H1 (cell line): ENCODE results near the gene SYN1. TPM values are rescaled to one million over a fixed set of nuclear protein-coding genes. Genes with fewer than 3 reads are reported as not detected.
A peak's percentile ranks its signal among the peaks of the same experiment; 100 is the strongest.

Experiments
- CTCF ChIA-PET: fragments of 300-600 bp; sonication (Branson Sonifier 250); formaldehyde crosslinking; loops from one replicate; lab custom pipeline; 2021; ENCODE audit not compliant: partially characterized antibody; lab: Charles Lee
- POLR2A ChIA-PET: fragments of 300-600 bp; sonication (Branson Sonifier 250); formaldehyde crosslinking; loops from one replicate; lab custom pipeline; 2021; ENCODE audit warnings: inconsistent platforms; ENCODE audit not compliant: partially characterized antibody; lab: Charles Lee
- DNase-seq, 2 experiments: peaks; one replicate each; pipeline versions ENCODE4 v3.0.0 to v3.0.0-alpha.2; 2010 to 2022; ENCODE audit warnings: low spot score in 2 of 2, low read depth in 1 of 2, mixed read lengths in 1 of 2
- FAIRE-seq: peaks from 2 replicates; lab custom pipeline; 2011; peaks lifted over from hg19 to GRCh38; lab: Jason Lieb, UNC
- H2AFZ ChIP-seq: 2 replicates; pipeline ENCODE4 v1.8.1; 2012; ENCODE audit warnings: low read length, inconsistent platforms
- H2AK5ac ChIP-seq: 2 replicates; pipeline ENCODE4 v1.6.1; 2013; ENCODE audit warnings: low read depth, low read length
- H2BK120ac ChIP-seq: replicated peaks from 2 replicates; pipeline ENCODE3; 2013; ENCODE audit warnings: low read depth, low read length, inconsistent platforms
- H2BK12ac ChIP-seq: 2 replicates; pipeline ENCODE4 v1.6.1; 2013; ENCODE audit warnings: low read depth, low read length
- H2BK15ac ChIP-seq: 2 replicates; pipeline ENCODE4 v1.6.1; 2013; ENCODE audit warnings: low read length
- H2BK20ac ChIP-seq: 2 replicates; pipeline ENCODE4 v1.6.1; 2013; ENCODE audit warnings: low read length
- H2BK5ac ChIP-seq: 2 replicates; pipeline ENCODE4 v1.6.1; 2013; ENCODE audit warnings: low read depth, low read length
- H3K14ac ChIP-seq: 2 replicates; pipeline ENCODE4 v1.6.1; 2013; ENCODE audit warnings: inconsistent platforms; ENCODE audit not compliant: insufficient read length
- H3K18ac ChIP-seq: 2 replicates; pipeline ENCODE4 v1.6.1; 2013; ENCODE audit warnings: low read length; ENCODE audit errors: extremely low read depth
- H3K23ac ChIP-seq: 2 replicates; pipeline ENCODE4 v1.6.1; 2013; ENCODE audit warnings: inconsistent platforms; ENCODE audit not compliant: insufficient read length
- H3K23me2 ChIP-seq: 2 replicates; pipeline ENCODE4 v1.6.1; 2013; ENCODE audit warnings: low read depth, low read length
- H3K27ac ChIP-seq: 2 replicates; pipeline ENCODE4 v1.6.1; 2011; ENCODE audit warnings: low read depth, low read length, inconsistent platforms
- H3K27me3 ChIP-seq, 4 experiments: replicated peaks in 1 of 4; 1 replicate in 1 of 4; 2 replicates in 3 of 4; pipeline versions ENCODE4 v1.6.1 to v1.8.1; 2011 to 2013; ENCODE audit warnings: low read length in 3 of 4, mild to moderate bottlenecking in 3 of 4, inconsistent platforms in 2 of 4, mixed read lengths in 2 of 4, moderate library complexity in 1 of 4; ENCODE audit not compliant: control insufficient read depth in 3 of 4, insufficient read depth in 3 of 4; ENCODE audit errors: extremely low read depth in 1 of 4
- H3K36me3 ChIP-seq, 4 experiments: 2 replicates each; pipeline versions ENCODE4 v1.6.1 to v1.8.1; 2011 to 2013; ENCODE audit warnings: mild to moderate bottlenecking in 4 of 4, low read length in 3 of 4, moderate library complexity in 2 of 4, control low read depth in 1 of 4, inconsistent platforms in 1 of 4; ENCODE audit not compliant: insufficient read depth in 4 of 4, control insufficient read depth in 2 of 4
- H3K4ac ChIP-seq: replicated peaks from 2 replicates; pipeline ENCODE3; 2013; ENCODE audit warnings: low read length, low read depth, mixed read lengths, inconsistent platforms; ENCODE audit not compliant: insufficient read length
- H3K4me1 ChIP-seq, 4 experiments: replicated peaks in 1 of 4; 1 replicate in 1 of 4; 2 replicates in 3 of 4; pipeline versions ENCODE4 v1.6.1 to v1.8.1; 2011 to 2013; ENCODE audit warnings: low read length in 3 of 4, inconsistent platforms in 2 of 4, mixed read lengths in 1 of 4; ENCODE audit not compliant: insufficient read depth in 4 of 4, control insufficient read depth in 3 of 4
- H3K4me2 ChIP-seq, 2 experiments: 2 replicates each; pipeline versions ENCODE4 v1.6.1 to v1.8.1; 2011 to 2013; ENCODE audit warnings: low read depth in 2 of 2, low read length in 2 of 2, control low read depth in 1 of 2, inconsistent platforms in 1 of 2, mild to moderate bottlenecking in 1 of 2; ENCODE audit not compliant: insufficient read depth in 1 of 2
- H3K4me3 ChIP-seq, 4 experiments: fragments of 200-600, 300-600 bp in 1 of 4; sonication (generic), shearing (Covaris generic), sonication (Bioruptor Twin) in 1 of 4; 2 replicates each; pipeline versions ENCODE4 v1.5.1 to v1.8.1; 2011 to 2016; ENCODE audit warnings: low read length in 4 of 4, low read depth in 3 of 4, control low read depth in 2 of 4, inconsistent platforms in 2 of 4, mild to moderate bottlenecking in 2 of 4, mixed read lengths in 1 of 4, moderate library complexity in 1 of 4; ENCODE audit not compliant: insufficient read depth in 2 of 4; ENCODE audit errors: extremely low read depth in 1 of 4
- H3K56ac ChIP-seq: replicated peaks from 2 replicates; pipeline ENCODE3; 2013; ENCODE audit warnings: low read depth, mild to moderate bottlenecking, mixed read lengths, low read length, inconsistent platforms; ENCODE audit not compliant: insufficient read length
- H3K79me1 ChIP-seq: 2 replicates; pipeline ENCODE4 v1.6.1; 2013; ENCODE audit warnings: low read depth, low read length, control low read depth
- H3K79me2 ChIP-seq, 2 experiments: 2 replicates each; pipeline versions ENCODE4 v1.6.1 to v1.8.1; 2012 to 2013; ENCODE audit warnings: low read length in 2 of 2, mild to moderate bottlenecking in 2 of 2, inconsistent platforms in 1 of 2; ENCODE audit not compliant: insufficient read depth in 2 of 2, control insufficient read depth in 1 of 2
- H3K9ac ChIP-seq, 4 experiments: replicated peaks in 1 of 4; 1 replicate in 1 of 4; 2 replicates in 3 of 4; pipeline versions ENCODE4 v1.6.1 to v1.8.1; 2011 to 2013; ENCODE audit warnings: low read depth in 3 of 4, low read length in 3 of 4, control low read depth in 2 of 4, mild to moderate bottlenecking in 2 of 4, moderate library complexity in 2 of 4, inconsistent platforms in 1 of 4; ENCODE audit errors: extremely low read depth in 1 of 4
- H3K9me3 ChIP-seq, 2 experiments: 2 replicates each; pipeline versions ENCODE4 v1.6.1 to v1.8.1; 2012 to 2013; ENCODE audit warnings: mild to moderate bottlenecking in 2 of 2, moderate library complexity in 2 of 2, control low read depth in 1 of 2, inconsistent platforms in 1 of 2, low read depth in 1 of 2, low read length in 1 of 2, mixed read lengths in 1 of 2; ENCODE audit not compliant: insufficient read depth in 2 of 2
- H4K20me1 ChIP-seq, 2 experiments: replicated peaks in 1 of 2; 2 replicates each; pipeline versions ENCODE3 to v1.8.1; 2011 to 2013; ENCODE audit warnings: inconsistent platforms in 2 of 2, low read length in 2 of 2, mild to moderate bottlenecking in 1 of 2; ENCODE audit not compliant: insufficient read depth in 2 of 2, control insufficient read depth in 1 of 2
- H4K5ac ChIP-seq: 2 replicates; pipeline ENCODE4 v1.6.1; 2013; ENCODE audit warnings: low read length, low read depth, mixed read lengths, inconsistent platforms; ENCODE audit not compliant: insufficient read length
- H4K8ac ChIP-seq: 2 replicates; pipeline ENCODE4 v1.8.0; 2013; ENCODE audit warnings: mild to moderate bottlenecking, moderate library complexity, low read length, inconsistent platforms; ENCODE audit not compliant: insufficient read depth; ENCODE audit errors: extremely low read depth
- H4K91ac ChIP-seq: replicated peaks from 2 replicates; pipeline ENCODE3; 2013; ENCODE audit warnings: low read length, mixed read lengths, inconsistent platforms; ENCODE audit not compliant: insufficient read length
- CBX5 ChIP-seq: fragments of 300-800, 300-1000 bp; sonication (generic); IDR thresholded peaks from 2 replicates; pipeline ENCODE4 v1.7.1; 2016; ENCODE audit warnings: antibody characterized with exemption, low read length, low read depth
- SIRT6 ChIP-seq: IDR thresholded peaks from one replicate; pipeline ENCODE4 v1.7.1; 2012; ENCODE audit warnings: low read length, inconsistent platforms
- SP1 ChIP-seq: IDR thresholded peaks from 2 replicates; pipeline ENCODE4 v1.6.1; 2011; ENCODE audit warnings: low read depth, low read length
- WGBS, 2 experiments: shearing (Covaris generic) in 1 of 2; methylation state at CpG; one replicate each; pipeline versions ENCODE4 v1.1.6 to v1.1.7; 2013 to 2015; ENCODE audit warnings: low lambda C conversion rate in 2 of 2, mixed read lengths in 2 of 2, inconsistent platforms in 1 of 2, low coverage in 1 of 2, missing lambda C conversion rate in 1 of 2; ENCODE audit not compliant: insufficient replicate concordance in 2 of 2, insufficient coverage in 1 of 2, insufficient read length in 1 of 2; ENCODE audit errors: extremely low coverage in 1 of 2, missing lambda C conversion rate in 1 of 2; 5-methylcytosine and 5-hydroxymethylcytosine counted together
- polyA plus RNA-seq, 7 experiments: library from polyadenylated mRNA; depleted of rRNA in 3 of 7; stranded (reverse) in 5 of 7; unstranded in 2 of 7; fragments of >200 nt in 5 of 7; fragments of 200-250 nt in 2 of 7; gene quantifications; 1 replicate in 5 of 7; 2 replicates in 1 of 7; 4 replicates in 1 of 7; pipeline versions ENCODE4 v1.2.1 to v1.2.3, GENCODE V29; 2011 to 2013; ENCODE audit warnings: missing spikeins in 2 of 7, mixed read lengths in 2 of 7
- total RNA-seq: library from RNA; stranded (reverse); fragmentation: NEBNext Ultra II Directional; extraction: Animal tissue kit (Norgen Biotek cat#: 25700); gene quantifications from 2 replicates; pipeline ENCODE4 v1.2.1, GENCODE V29; 2021

Gene SYN1
- total and polyA plus RNA-seq, 2 of the 8 experiments (the other 6 are each of a cell fraction or from before 2014, with no cell fraction given): 2.1 to 14.1 TPM

DNA sequence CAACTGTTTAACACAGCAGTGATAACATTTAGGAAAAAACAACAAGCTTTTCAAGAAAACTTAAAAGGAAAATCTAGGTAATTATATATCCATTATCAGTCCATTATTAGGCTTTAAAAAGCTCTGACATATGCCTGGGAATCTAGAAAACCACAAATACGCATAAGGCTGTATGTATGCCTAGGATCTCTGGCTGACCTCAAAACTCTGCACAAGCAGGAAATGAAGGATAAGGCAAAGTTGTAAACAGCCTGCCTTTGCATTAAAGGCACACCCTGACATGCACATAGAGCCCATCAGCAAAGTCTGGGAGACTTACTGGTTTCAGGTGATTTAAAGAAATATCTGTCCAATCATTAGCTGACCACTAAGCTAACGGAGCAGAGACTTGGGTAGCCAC lies 23.4 kb downstream of the SYN1 start:
- no peak overlapping the region for H3K4me3 ChIP-seq
- H3K27ac ChIP-seq: no peak overlapping the region
- FAIRE-seq: peak; percentile 60
- H3K56ac ChIP-seq: no peak overlapping the region
- no peaks in the 10 kb centered on the region for H3K36me3 ChIP-seq
- H2AFZ ChIP-seq: no peak overlapping the region
- no peak for DNase-seq
- H3K18ac ChIP-seq: no peak overlapping the region
- no peaks in the 10 kb centered on the region for H3K79me1 ChIP-seq
- H4K8ac ChIP-seq: no peak overlapping the region
- H2BK12ac ChIP-seq: no peak overlapping the region
- no peak overlapping the region for H4K91ac ChIP-seq
- H3K23me2 ChIP-seq: no peaks in the 10 kb centered on the region
- POLR2A ChIA-PET: interaction anchor here (1.1 kb wide), 1 partner anchor 25 kb away, joined by 4 read pairs; no protein-coding TSS in a partner anchor
- H2BK20ac ChIP-seq: no peak overlapping the region
- H3K23ac ChIP-seq: no peak overlapping the region
- H3K9me3 ChIP-seq: no peaks in the 10 kb centered on the region
- H3K27me3 ChIP-seq: no peaks in the 10 kb centered on the region
- H2BK15ac ChIP-seq: no peak overlapping the region
- no peaks in the 10 kb centered on the region for H3K79me2 ChIP-seq
- H3K9ac ChIP-seq: no peak overlapping the region
- H3K4ac ChIP-seq: no peak overlapping the region
- CTCF ChIA-PET: interaction anchor here (1.0 kb wide), 1 partner anchor 12 kb away, joined by 3 read pairs; no protein-coding TSS in a partner anchor
- H3K4me2 ChIP-seq: no peak overlapping the region
- no peaks in the 10 kb centered on the region for H4K20me1 ChIP-seq
- H2BK5ac ChIP-seq: no peak overlapping the region
- no peak overlapping the region for H3K14ac ChIP-seq
- no peak overlapping the region for H4K5ac ChIP-seq
- WGBS, 2 experiments: 86% methylated on average over 2 of the region's 2 CpGs; no CpG with 5 or more reads in 1 of the 2 experiments
- no peaks in the 10 kb centered on the region for H3K4me1 ChIP-seq
- no peak overlapping the region for H2BK120ac ChIP-seq
- H2AK5ac ChIP-seq: no peak overlapping the region
- TF ChIP-seq CBX5 (no peak), SIRT6 (no peak), SP1 (no peak)
